OCI-LY1 (cell line): Measurements from ENCODE around the gene ADAM12.

Experiments used
- H2AFZ ChIP-seq: fragments of 200-600 bp; sonication (generic), shearing (Covaris generic); 2 replicates; pipeline ENCODE4 v1.6.0; 2014; ENCODE audit warnings: antibody characterized with exemption, mild to moderate bottlenecking, low read length
- H3F3A ChIP-seq: fragments of 200-600 bp; sonication (generic), shearing (Covaris generic); 2 replicates; pipeline ENCODE4 v1.6.0; 2014; ENCODE audit warnings: mild to moderate bottlenecking, antibody characterized with exemption, low read length, moderate library complexity; ENCODE audit not compliant: insufficient read depth
- H3K27ac ChIP-seq: fragments of 200-600 bp; sonication (generic); 2 replicates; pipeline ENCODE4 v1.5.1; 2014; ENCODE audit warnings: low read length, mixed run types, mild to moderate bottlenecking, low read depth; ENCODE audit not compliant: poor library complexity, severe bottlenecking
- H3K27me3 ChIP-seq: fragments of 200-600 bp; sonication (generic); 2 replicates; pipeline ENCODE4 v1.6.0; 2014; ENCODE audit warnings: antibody characterized with exemption, mild to moderate bottlenecking, low read length, moderate library complexity; ENCODE audit not compliant: insufficient read depth
- H3K36me3 ChIP-seq: fragments of 200-600 bp; sonication (generic); 2 replicates; pipeline ENCODE4 v1.6.1; 2014; ENCODE audit warnings: mild to moderate bottlenecking, antibody characterized with exemption, low read length, moderate library complexity, mixed read lengths; ENCODE audit not compliant: insufficient read depth
- H3K4me1 ChIP-seq: fragments of 200-600 bp; sonication (generic); 2 replicates; pipeline ENCODE4 v1.5.1; 2014; ENCODE audit warnings: mild to moderate bottlenecking, low read length, moderate library complexity; ENCODE audit not compliant: insufficient read depth, severe bottlenecking
- H3K4me2 ChIP-seq: fragments of 200-600 bp; sonication (generic), shearing (Covaris generic); 2 replicates; pipeline ENCODE4 v1.6.1; 2014; ENCODE audit warnings: low read length
- H3K4me3 ChIP-seq: fragments of 200-600 bp; sonication (generic); 2 replicates; pipeline ENCODE4 v1.5.1; 2014; ENCODE audit warnings: low read length, low read depth, mild to moderate bottlenecking, mixed read lengths; ENCODE audit not compliant: poor library complexity, severe bottlenecking
- H3K79me2 ChIP-seq: fragments of 200-600 bp; shearing (Covaris generic); 2 replicates; pipeline ENCODE4 v1.6.1; 2016; ENCODE audit warnings: mixed run types, low read length, mixed read lengths; ENCODE audit not compliant: insufficient read depth
- H3K9ac ChIP-seq: fragments of 200-600 bp; sonication (generic), shearing (Covaris generic); 2 replicates; pipeline ENCODE4 v1.6.1; 2014; ENCODE audit warnings: mild to moderate bottlenecking, low read length, mixed read lengths
- H3K9me2 ChIP-seq: fragments of 200-600 bp; sonication (generic), shearing (Covaris generic); 2 replicates; pipeline ENCODE4 v1.6.1; 2014; ENCODE audit warnings: low read depth, mild to moderate bottlenecking, low read length, mixed read lengths
- H3K9me3 ChIP-seq: fragments of 200-600 bp; shearing (Covaris generic); 2 replicates; pipeline ENCODE4 v1.6.1; 2014; ENCODE audit warnings: low read length, mixed read lengths
- H4K20me1 ChIP-seq: fragments of 200-600 bp; sonication (generic), shearing (Covaris generic); 2 replicates; pipeline ENCODE4 v1.6.0; 2016; ENCODE audit warnings: mild to moderate bottlenecking, low read length; ENCODE audit not compliant: insufficient read depth
- EZH2 ChIP-seq: fragments of 200-600 bp; sonication (generic), shearing (Covaris generic); IDR thresholded peaks from 2 replicates; pipeline ENCODE4 v1.8.0; 2017; ENCODE audit warnings: borderline replicate concordance, mixed run types, mild to moderate bottlenecking, antibody characterized with exemption, low read length, moderate library complexity, mixed read lengths
- TF ChIP-seq, protein P1 (sequence below): fragments of 200-600 bp; sonication (generic), shearing (Covaris generic); IDR thresholded peaks from 2 replicates; pipeline ENCODE4 v1.5.1; 2017; ENCODE audit warnings: mild to moderate bottlenecking, antibody characterized with exemption, low read length, moderate library complexity, mixed read lengths

Gene ADAM12

DNA sequence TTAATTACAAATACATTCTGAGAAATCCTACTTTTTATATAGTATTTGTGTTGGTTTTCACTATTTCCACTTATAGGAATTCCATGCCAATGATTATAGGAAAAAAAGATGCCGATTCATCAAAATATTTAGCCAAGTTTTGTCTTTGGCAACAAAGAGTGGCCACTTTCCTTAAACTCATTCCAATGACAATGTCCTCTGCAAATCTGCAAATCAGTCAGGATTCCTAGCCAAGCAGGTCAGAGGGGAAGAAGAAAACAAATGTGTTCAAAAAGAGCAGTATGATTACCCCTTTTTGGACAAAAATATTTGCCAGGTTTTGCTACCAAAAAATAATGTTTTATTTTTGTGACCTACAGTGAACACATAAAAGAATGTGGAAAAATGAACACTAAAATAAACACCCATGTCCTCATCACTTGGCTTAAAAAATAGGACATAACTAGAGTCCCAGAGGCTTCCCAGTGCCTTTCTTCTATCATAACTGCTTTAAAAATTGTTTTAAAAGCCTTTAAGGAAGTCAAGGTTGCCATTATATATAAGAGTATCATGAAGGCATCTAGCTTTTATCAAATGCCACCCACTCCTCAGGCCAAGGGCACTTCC, 125.9 kb downstream of the ADAM12 start:
- H2AFZ ChIP-seq, result no peak overlapping the region
- no peaks in the 10 kb centered on the region for H3K4me1 ChIP-seq
- no peaks in the 10 kb centered on the region for H3K27me3 ChIP-seq
- no peak for TF ChIP-seq EZH2
- TF ChIP-seq, protein P1, sequence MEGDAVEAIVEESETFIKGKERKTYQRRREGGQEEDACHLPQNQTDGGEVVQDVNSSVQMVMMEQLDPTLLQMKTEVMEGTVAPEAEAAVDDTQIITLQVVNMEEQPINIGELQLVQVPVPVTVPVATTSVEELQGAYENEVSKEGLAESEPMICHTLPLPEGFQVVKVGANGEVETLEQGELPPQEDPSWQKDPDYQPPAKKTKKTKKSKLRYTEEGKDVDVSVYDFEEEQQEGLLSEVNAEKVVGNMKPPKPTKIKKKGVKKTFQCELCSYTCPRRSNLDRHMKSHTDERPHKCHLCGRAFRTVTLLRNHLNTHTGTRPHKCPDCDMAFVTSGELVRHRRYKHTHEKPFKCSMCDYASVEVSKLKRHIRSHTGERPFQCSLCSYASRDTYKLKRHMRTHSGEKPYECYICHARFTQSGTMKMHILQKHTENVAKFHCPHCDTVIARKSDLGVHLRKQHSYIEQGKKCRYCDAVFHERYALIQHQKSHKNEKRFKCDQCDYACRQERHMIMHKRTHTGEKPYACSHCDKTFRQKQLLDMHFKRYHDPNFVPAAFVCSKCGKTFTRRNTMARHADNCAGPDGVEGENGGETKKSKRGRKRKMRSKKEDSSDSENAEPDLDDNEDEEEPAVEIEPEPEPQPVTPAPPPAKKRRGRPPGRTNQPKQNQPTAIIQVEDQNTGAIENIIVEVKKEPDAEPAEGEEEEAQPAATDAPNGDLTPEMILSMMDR, result no peak
- H3F3A ChIP-seq, result no peaks in the 10 kb centered on the region
- no peak overlapping the region for H3K9ac ChIP-seq
- no peaks in the 10 kb centered on the region for H3K9me3 ChIP-seq
- H3K4me3 ChIP-seq, result no peak overlapping the region
- H4K20me1 ChIP-seq, result no peaks in the 10 kb centered on the region
- no peaks in the 10 kb centered on the region for H3K9me2 ChIP-seq
- no peaks in the 10 kb centered on the region for H3K79me2 ChIP-seq
- H3K36me3 ChIP-seq, result no peaks in the 10 kb centered on the region
- H3K4me2 ChIP-seq, result no peak overlapping the region
- H3K27ac ChIP-seq, result no peak overlapping the region

DNA sequence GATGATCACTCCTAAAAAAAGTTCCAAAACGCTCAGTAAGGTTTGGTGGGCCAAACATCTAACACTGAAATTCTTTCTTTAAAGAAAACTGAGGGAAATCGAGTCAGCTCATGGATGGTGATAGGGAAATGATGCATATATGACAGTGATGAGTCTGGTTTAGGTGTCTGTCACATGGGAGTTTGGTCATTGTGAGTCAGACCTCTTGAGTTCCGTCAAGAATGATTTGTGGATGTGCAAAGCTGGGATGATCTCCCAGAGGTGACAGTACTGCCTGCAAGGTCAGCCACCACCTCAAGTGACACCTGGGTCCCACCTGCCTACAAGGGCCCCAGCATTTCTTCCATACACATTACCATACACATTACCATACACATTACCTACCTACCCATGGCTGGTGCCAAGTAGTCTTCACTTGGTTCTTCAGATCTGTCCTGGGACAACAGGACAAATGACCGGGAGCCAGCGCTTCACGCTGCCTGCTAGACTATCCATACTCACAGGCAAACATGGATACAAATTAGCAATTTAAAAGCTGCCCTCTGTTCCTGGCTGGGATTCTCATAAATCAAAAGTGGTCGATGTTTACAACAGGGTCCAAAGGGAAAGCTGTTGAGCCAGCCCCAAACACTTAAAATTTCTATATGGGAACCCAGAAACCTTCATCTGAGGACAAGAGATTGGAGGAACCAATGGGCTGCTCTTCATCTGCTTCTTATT, 128.4 kb downstream of the ADAM12 start:
- H3K27ac ChIP-seq, result no peak overlapping the region
- H2AFZ ChIP-seq, result no peak overlapping the region
- no peak overlapping the region for H3K9ac ChIP-seq
- no peak for TF ChIP-seq EZH2
- TF ChIP-seq, protein P1, result no peak
- no peaks in the 10 kb centered on the region for H3K36me3 ChIP-seq
- H3K4me1 ChIP-seq, result no peaks in the 10 kb centered on the region
- H3K79me2 ChIP-seq, result no peaks in the 10 kb centered on the region
- no peaks in the 10 kb centered on the region for H3K27me3 ChIP-seq
- no peaks in the 10 kb centered on the region for H3K9me3 ChIP-seq
- H3K9me2 ChIP-seq, result no peaks in the 10 kb centered on the region
- no peak overlapping the region for H3K4me3 ChIP-seq
- H4K20me1 ChIP-seq, result no peaks in the 10 kb centered on the region
- H3K4me2 ChIP-seq, result no peak overlapping the region
- no peaks in the 10 kb centered on the region for H3F3A ChIP-seq

DNA sequence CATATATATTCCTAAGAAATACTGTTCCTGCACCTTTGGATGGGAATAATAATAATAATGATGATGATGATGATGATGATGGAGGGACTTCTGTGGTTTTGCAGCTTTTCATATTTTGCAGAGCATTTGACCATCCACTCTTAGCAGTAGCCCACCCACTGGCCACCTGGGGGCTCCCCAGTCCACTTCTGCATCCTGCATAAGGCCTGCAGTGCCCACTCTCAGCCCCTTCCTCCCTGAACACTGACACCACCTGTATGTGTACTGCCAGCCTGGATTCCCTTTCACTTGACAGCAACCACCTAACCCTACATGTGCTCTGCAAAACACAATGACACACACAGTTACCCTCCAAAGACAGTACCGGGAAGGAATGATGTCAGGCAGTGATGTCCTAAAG, 131.4 kb downstream of the ADAM12 start:
- Histone ChIP-seq H3K4me2 (no peak overlapping the region), H3K27me3 (no peaks in the 10 kb centered on the region), H3K9me3 (no peaks in the 10 kb centered on the region), H3K27ac (no peak overlapping the region), H3K9me2 (no peaks in the 10 kb centered on the region), H2AFZ (no peak overlapping the region), H3K36me3 (no peaks in the 10 kb centered on the region), H3K4me1 (no peaks in the 10 kb centered on the region), H3K79me2 (no peaks in the 10 kb centered on the region), H4K20me1 (no peaks in the 10 kb centered on the region), H3K9ac (no peak overlapping the region), H3K4me3 (no peak overlapping the region), H3F3A (no peaks in the 10 kb centered on the region)
- TF ChIP-seq EZH2, result no peak
